ENCODE results near the gene NXPE4.
"Not testable (repeated sequence)": the region's sequence is repeated elsewhere in the genome, so short reads cannot be mapped to it uniquely, and the experiment has no call there.

The NXPE4 gene

GRCh38 chr11:114595571-114595970 is at the start of gene NXPE4:
TSS of gene NXPE4 (minus strand) at chr11:114595786. CDS start at chr11:114594759, 1,027 bp downstream.
- no peak for DNase-seq

- not testable (repeated sequence) for DNase-seq
Measured at GRCh38 chr11:114639440-114639839, 43.9 kb upstream of the NXPE4 start.

GRCh38 chr11:114631445-114631965 is 35.9 kb upstream of the NXPE4 start:
- DNase-seq = not testable (repeated sequence)

- DNase-seq = no peak
Measured at GRCh38 chr11:114625294-114625693, 29.7 kb upstream of the NXPE4 start.

- no peak for DNase-seq
Measured at GRCh38 chr11:114624455-114625207, 29.0 kb upstream of the NXPE4 start.

GRCh38 chr11:114623720-114624119 is 28.1 kb upstream of the NXPE4 start:
- DNase-seq = no peak

- no peak for DNase-seq
Measured at GRCh38 chr11:114622858-114623257, 27.3 kb upstream of the NXPE4 start.

- DNase-seq = no peak
Measured at GRCh38 chr11:114621950-114622809, 26.6 kb upstream of the NXPE4 start.

- no peak for DNase-seq
Measured at GRCh38 chr11:114621072-114621471, 25.5 kb upstream of the NXPE4 start.

GRCh38 chr11:114619659-114620173 is 24.1 kb upstream of the NXPE4 start:
- DNase-seq = no peak

- no peak for DNase-seq
Measured at GRCh38 chr11:114618139-114618538, 22.6 kb upstream of the NXPE4 start.

GRCh38 chr11:114617157-114618124 is 21.9 kb upstream of the NXPE4 start:
- DNase-seq = no peak

- no peak for DNase-seq
Measured at GRCh38 chr11:114616516-114616915, 20.9 kb upstream of the NXPE4 start.

- DNase-seq = no peak
Measured at GRCh38 chr11:114615448-114616361, 20.1 kb upstream of the NXPE4 start.

GRCh38 chr11:114614127-114614720 is 18.6 kb upstream of the NXPE4 start:
- DNase-seq = no peak

GRCh38 chr11:114613094-114613493 is 17.5 kb upstream of the NXPE4 start:
- DNase-seq = not testable (repeated sequence)

GRCh38 chr11:114612686-114613085 is 17.1 kb upstream of the NXPE4 start:
- DNase-seq = no peak

GRCh38 chr11:114612199-114612598 is 16.6 kb upstream of the NXPE4 start:
- not testable (repeated sequence) for DNase-seq

- no peak for DNase-seq
Measured at GRCh38 chr11:114610984-114611944, 15.7 kb upstream of the NXPE4 start.
